IMR-90 (cell line): Measurements from ENCODE around the gene CKAP2L.
A peak's percentile ranks its signal among the peaks of the same experiment; 100 is the strongest.

Source experiments
- CEBPB ChIP-seq: IDR thresholded peaks from 2 replicates; pipeline ENCODE4 v1.6.1; 2012; ENCODE audit warnings: low read depth, low read length, improper control_type of control experiment
- CTCF ChIP-seq: conservative IDR thresholded peaks from 2 replicates; pipeline ENCODE4 v1.5.1; 2012; ENCODE audit warnings: mild to moderate bottlenecking, low read depth, low read length, improper control_type of control experiment
- FOS ChIP-seq: fragments of 150-350 bp; IDR thresholded peaks from 2 replicates; pipeline ENCODE4 v1.6.1; 2016; ENCODE audit warnings: low read depth, low read length
- MAFK ChIP-seq: IDR thresholded peaks from 2 replicates; pipeline ENCODE4 v1.6.1; 2012; ENCODE audit warnings: low read depth, low read length, improper control_type of control experiment
- NFE2L2 ChIP-seq: fragments of 150-350 bp; IDR thresholded peaks from 2 replicates; pipeline ENCODE4 v1.6.1; 2016; ENCODE audit warnings: low read depth, mild to moderate bottlenecking, low read length
- POLR2A ChIP-seq: IDR thresholded peaks from 2 replicates; pipeline ENCODE4 v1.6.1; 2012; ENCODE audit warnings: mild to moderate bottlenecking, low read depth, low read length
- RFX5 ChIP-seq: IDR thresholded peaks from 2 replicates; pipeline ENCODE4 v1.8.0; 2012; ENCODE audit warnings: low read depth, mild to moderate bottlenecking, low read length, moderate library complexity
- SMC3 ChIP-seq: fragments of 150-350 bp; IDR thresholded peaks from 2 replicates; pipeline ENCODE4 v1.6.1; 2016; ENCODE audit warnings: low read depth, mild to moderate bottlenecking, antibody characterized with exemption, low read length, moderate library complexity

GRCh38 chr2:112807233-112807807, 42.9 kb upstream of the CKAP2L start:
- TF ChIP-seq CTCF (0 out of 2 replicates have a peak, but pooled peaks have one; percentile 4), MAFK (no peak), CEBPB (no peak), SMC3 (no peak), FOS (no peak), RFX5 (no peak), POLR2A (no peak), NFE2L2 (no peak)
